PC-9 (cell line): ENCODE data around the gene TMEM141.

ENCODE experiments used
- EZH2 ChIP-seq: fragments of 200-600 bp; sonication (generic); IDR thresholded peaks from 2 replicates; pipeline ENCODE4 v1.8.0; 2017; ENCODE audit warnings: antibody characterized with exemption, low read depth
- TF ChIP-seq, protein P1 (sequence below): fragments of 200-600 bp; sonication (generic); conservative IDR thresholded peaks from 2 replicates; pipeline ENCODE4 v1.6.1; 2017; ENCODE audit warnings: mixed run types, antibody characterized with exemption, mild to moderate bottlenecking, moderate library complexity

DNA sequence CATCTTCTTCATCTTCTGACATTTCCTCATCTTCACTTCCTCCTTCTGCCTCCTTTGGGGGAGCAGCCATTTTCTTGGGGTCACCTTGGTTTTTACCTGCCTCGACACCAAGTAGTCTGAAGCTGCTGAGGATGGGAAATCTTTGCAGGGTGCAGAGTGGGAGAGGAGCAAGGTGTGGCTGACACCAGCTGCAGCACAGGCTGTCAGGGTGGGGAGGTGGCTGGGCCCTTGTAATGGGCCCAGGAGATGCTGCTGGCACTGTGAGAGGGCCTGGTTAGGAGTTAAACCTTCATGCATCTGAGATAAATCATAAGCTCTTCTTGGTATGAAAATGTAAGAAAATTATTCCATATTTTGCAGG is 24.3 kb downstream of the TMEM141 start:
- TF ChIP-seq, protein P1, sequence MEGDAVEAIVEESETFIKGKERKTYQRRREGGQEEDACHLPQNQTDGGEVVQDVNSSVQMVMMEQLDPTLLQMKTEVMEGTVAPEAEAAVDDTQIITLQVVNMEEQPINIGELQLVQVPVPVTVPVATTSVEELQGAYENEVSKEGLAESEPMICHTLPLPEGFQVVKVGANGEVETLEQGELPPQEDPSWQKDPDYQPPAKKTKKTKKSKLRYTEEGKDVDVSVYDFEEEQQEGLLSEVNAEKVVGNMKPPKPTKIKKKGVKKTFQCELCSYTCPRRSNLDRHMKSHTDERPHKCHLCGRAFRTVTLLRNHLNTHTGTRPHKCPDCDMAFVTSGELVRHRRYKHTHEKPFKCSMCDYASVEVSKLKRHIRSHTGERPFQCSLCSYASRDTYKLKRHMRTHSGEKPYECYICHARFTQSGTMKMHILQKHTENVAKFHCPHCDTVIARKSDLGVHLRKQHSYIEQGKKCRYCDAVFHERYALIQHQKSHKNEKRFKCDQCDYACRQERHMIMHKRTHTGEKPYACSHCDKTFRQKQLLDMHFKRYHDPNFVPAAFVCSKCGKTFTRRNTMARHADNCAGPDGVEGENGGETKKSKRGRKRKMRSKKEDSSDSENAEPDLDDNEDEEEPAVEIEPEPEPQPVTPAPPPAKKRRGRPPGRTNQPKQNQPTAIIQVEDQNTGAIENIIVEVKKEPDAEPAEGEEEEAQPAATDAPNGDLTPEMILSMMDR, result no peak
- TF ChIP-seq EZH2, result no peak
